HL-60/S4 treated with phorbol 12-myristate 13-acetate at 8.2 ng/mL for 4 days and 3 days (cell line): Measurements from ENCODE around the gene SLC22A3.
"Not testable (repeated sequence)": the region's sequence is repeated elsewhere in the genome, so short reads cannot be mapped to it uniquely, and the experiment has no call there.

Experiments
- in situ Hi-C: fragments of 300-500 bp; cut with MboI; formaldehyde crosslinking; loops from 2 replicates; pipeline ENCODE4 v1.15.0; 2022; ENCODE audit warnings: low sequenced_read_pairs

Gene SLC22A3

GRCh38 chr6:160439751-160440150 lies 91.6 kb downstream of the SLC22A3 start:
- in situ Hi-C loops = no loop called here

- in situ Hi-C loops = no loop called here
Measured at GRCh38 chr6:160442151-160442550, 94.0 kb downstream of the SLC22A3 start.

- in situ Hi-C loops = no loop called here
Measured at GRCh38 chr6:160445130-160445529, 97.0 kb downstream of the SLC22A3 start.

GRCh38 chr6:160447350-160447749 lies 99.2 kb downstream of the SLC22A3 start:
- in situ Hi-C loops = no loop called here

- in situ Hi-C loops = loop anchor here (25.0 kb wide), 1 partner anchor 587 kb away; no protein-coding TSS in a partner anchor
Measured at GRCh38 chr6:160449787-160450186, 101.6 kb downstream of the SLC22A3 start.

- in situ Hi-C loops = loop anchor here (25.0 kb wide), 1 partner anchor 589 kb away; no protein-coding TSS in a partner anchor
Measured at GRCh38 chr6:160450849-160451248, 102.7 kb downstream of the SLC22A3 start.

- in situ Hi-C loops = loop anchor here (25.0 kb wide), 1 partner anchor 592 kb away; no protein-coding TSS in a partner anchor
Measured at GRCh38 chr6:160454303-160454702, 106.1 kb downstream of the SLC22A3 start.

GRCh38 chr6:160455081-160455480 lies 106.9 kb downstream of the SLC22A3 start:
- in situ Hi-C loops = loop anchor here (25.0 kb wide), 1 partner anchor 593 kb away; no protein-coding TSS in a partner anchor

- in situ Hi-C loops = loop anchor here (25.0 kb wide), 1 partner anchor 593 kb away; no protein-coding TSS in a partner anchor
Measured at GRCh38 chr6:160455541-160456213, 107.5 kb downstream of the SLC22A3 start.

GRCh38 chr6:160456214-160456546 lies 108.0 kb downstream of the SLC22A3 start:
- in situ Hi-C loops = loop anchor here (25.0 kb wide), 1 partner anchor 594 kb away; no protein-coding TSS in a partner anchor

- in situ Hi-C loops = loop anchor here (25.0 kb wide), 1 partner anchor 596 kb away; no protein-coding TSS in a partner anchor
Measured at GRCh38 chr6:160457823-160458222, 109.6 kb downstream of the SLC22A3 start.

- in situ Hi-C loops = loop anchor here (25.0 kb wide), 1 partner anchor 599 kb away; no protein-coding TSS in a partner anchor
Measured at GRCh38 chr6:160461641-160462040, 113.5 kb downstream of the SLC22A3 start.

- in situ Hi-C loops = loop anchor here (25.0 kb wide), 1 partner anchor 600 kb away; no protein-coding TSS in a partner anchor
Measured at GRCh38 chr6:160462116-160462515, 113.9 kb downstream of the SLC22A3 start.

GRCh38 chr6:160462551-160463109 lies 114.5 kb downstream of the SLC22A3 start:
- in situ Hi-C loops = loop anchor here (25.0 kb wide), 1 partner anchor 600 kb away; no protein-coding TSS in a partner anchor

GRCh38 chr6:160464744-160465143 lies 116.6 kb downstream of the SLC22A3 start:
- in situ Hi-C loops = loop anchor here (25.0 kb wide), 1 partner anchor 602 kb away; no protein-coding TSS in a partner anchor

- in situ Hi-C loops = loop anchor here (25.0 kb wide), 1 partner anchor 605 kb away; no protein-coding TSS in a partner anchor
Measured at GRCh38 chr6:160467261-160467871, 119.2 kb downstream of the SLC22A3 start.

- in situ Hi-C loops = loop anchor here (25.0 kb wide), 1 partner anchor 607 kb away; no protein-coding TSS in a partner anchor
Measured at GRCh38 chr6:160469153-160469552, 121.0 kb downstream of the SLC22A3 start.

GRCh38 chr6:160476056-160476455 lies 127.9 kb downstream of the SLC22A3 start:
- in situ Hi-C loops = not testable (repeated sequence)

GRCh38 chr6:160477072-160477471 lies 128.9 kb downstream of the SLC22A3 start:
- in situ Hi-C loops = not testable (repeated sequence)

GRCh38 chr6:160477901-160478300 lies 129.7 kb downstream of the SLC22A3 start:
- in situ Hi-C loops = no loop called here

GRCh38 chr6:160487116-160487515 lies 138.9 kb downstream of the SLC22A3 start:
- in situ Hi-C loops = no loop called here
